KG1 (cell line): ENCODE results near the gene HK1.
"Not testable (repeated sequence)": the region's sequence is repeated elsewhere in the genome, so short reads cannot be mapped to it uniquely, and the experiment has no call there.

Source experiments
- DNase-seq: peaks from one replicate; lab custom pipeline; 2025; lab: John Stamatoyannopoulos, UW

HK1 gene

GRCh38 chr10:69254877-69255276, 23.4 kb upstream of the HK1 start:
- no peak for DNase-seq

- no peak for DNase-seq
Observed at GRCh38 chr10:69259547-69260243, 18.6 kb upstream of the HK1 start.

GRCh38 chr10:69261184-69261583, 17.1 kb upstream of the HK1 start:
- DNase-seq, result no peak

GRCh38 chr10:69262292-69262751, 16.0 kb upstream of the HK1 start:
- DNase-seq, result no peak

- no peak for DNase-seq
Observed at GRCh38 chr10:69265521-69265920, 12.8 kb upstream of the HK1 start.

- no peak for DNase-seq
Observed at GRCh38 chr10:69268761-69269416, 9.4 kb upstream of the HK1 start.

GRCh38 chr10:69269761-69270160, 8.5 kb upstream of the HK1 start:
- no peak for DNase-seq

GRCh38 chr10:69270990-69271389, 7.3 kb upstream of the HK1 start:
- no peak for DNase-seq

- no peak for DNase-seq
Observed at GRCh38 chr10:69272624-69273023, 5.7 kb upstream of the HK1 start.

GRCh38 chr10:69275444-69275843, 2.9 kb upstream of the HK1 start:
- no peak for DNase-seq

GRCh38 chr10:69276503-69276902, 1.8 kb upstream of the HK1 start:
- DNase-seq, result no peak

- no peak for DNase-seq
Observed at GRCh38 chr10:69279110-69279509, 814 bp downstream of the HK1 start.

GRCh38 chr10:69281507-69282413, 3.5 kb downstream of the HK1 start:
- no peak for DNase-seq

- not testable (repeated sequence) for DNase-seq
Observed at GRCh38 chr10:69284402-69284801, 6.1 kb downstream of the HK1 start.

GRCh38 chr10:69285699-69286098, 7.4 kb downstream of the HK1 start:
- no peak for DNase-seq

- DNase-seq, result no peak
Observed at GRCh38 chr10:69287181-69287580, 8.9 kb downstream of the HK1 start.

- no peak for DNase-seq
Observed at GRCh38 chr10:69290993-69291392, 12.7 kb downstream of the HK1 start.

- no peak for DNase-seq
Observed at GRCh38 chr10:69292459-69292858, 14.2 kb downstream of the HK1 start.

- DNase-seq, result no peak
Observed at GRCh38 chr10:69295027-69295636, 16.8 kb downstream of the HK1 start.

- no peak for DNase-seq
Observed at GRCh38 chr10:69303632-69304051, 25.3 kb downstream of the HK1 start.

GRCh38 chr10:69306421-69306820, 28.1 kb downstream of the HK1 start:
- DNase-seq, result no peak

- DNase-seq, result no peak
Observed at GRCh38 chr10:69307434-69307833, 29.1 kb downstream of the HK1 start.
